ENCODE data around the gene CFAP74. TPM values are rescaled to one million over a fixed set of nuclear protein-coding genes. Genes with fewer than 3 reads are reported as not detected.
A peak's percentile ranks its signal among the peaks of the same experiment; 100 is the strongest.
"Not testable (repeated sequence)": the region's sequence is repeated elsewhere in the genome, so short reads cannot be mapped to it uniquely, and the experiment has no call there.

CFAP74 gene
- total RNA-seq, 1 experiment from 2014 or later: not detected

DNA sequence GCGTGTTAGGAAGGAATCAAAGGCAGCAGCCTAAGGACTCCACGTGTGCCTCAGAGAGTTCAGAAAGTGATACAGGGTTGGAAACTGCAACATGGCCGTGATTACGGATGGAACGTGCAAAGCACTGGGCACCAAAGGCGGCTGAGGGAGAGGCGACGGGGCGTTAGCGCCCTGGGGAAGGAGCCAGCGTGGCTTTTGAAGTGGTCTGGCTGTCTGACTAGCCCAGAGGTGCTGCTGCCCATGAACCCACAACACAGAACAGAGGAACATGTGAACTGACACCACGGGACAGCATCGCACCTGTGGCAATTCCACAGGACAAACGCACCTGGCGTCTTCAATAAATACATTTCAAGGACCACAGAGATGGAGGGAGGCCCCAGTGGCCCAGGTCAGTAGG, 66.5 kb downstream of the CFAP74 start:
- Histone ChIP-seq H3K36me3 (no peaks in the 10 kb centered on the region), H3K27me3 (peaks cover 7% of the 10 kb centered on the region; the same call in 1 of the 2 replicates), H3K27ac (no peak overlapping the region), H3K4me1 (peaks cover 3% of the 10 kb centered on the region), H3K9me3 (replicated peaks) (no peaks in the 10 kb centered on the region), H3K4me3 (no peak overlapping the region)
- DNase-seq: no peak

DNA sequence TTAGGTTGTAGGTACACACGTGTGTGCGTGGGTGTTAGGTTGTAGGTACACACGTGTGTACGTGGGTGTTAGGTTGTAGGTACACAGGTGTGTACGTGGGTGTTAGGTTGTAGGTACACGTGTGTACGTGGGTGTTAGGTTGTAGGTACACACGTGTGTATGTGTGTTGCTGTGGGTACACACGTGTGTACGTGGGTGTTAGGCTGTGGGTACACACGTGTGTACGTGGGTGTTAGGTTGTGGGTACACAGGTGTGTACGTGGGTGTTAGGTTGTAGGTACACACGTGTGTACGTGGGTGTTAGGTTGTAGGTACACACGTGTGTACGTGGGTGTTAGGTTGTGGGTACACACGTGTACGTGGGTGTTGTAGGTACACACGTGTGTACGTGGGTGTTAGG, 68.7 kb downstream of the CFAP74 start:
- DNase-seq; H3K4me1 ChIP-seq; H3K27me3 ChIP-seq; H3K4me3 ChIP-seq; H3K9me3 ChIP-seq (replicated peaks); H3K36me3 ChIP-seq; H3K27ac ChIP-seq: not testable (repeated sequence)

DNA sequence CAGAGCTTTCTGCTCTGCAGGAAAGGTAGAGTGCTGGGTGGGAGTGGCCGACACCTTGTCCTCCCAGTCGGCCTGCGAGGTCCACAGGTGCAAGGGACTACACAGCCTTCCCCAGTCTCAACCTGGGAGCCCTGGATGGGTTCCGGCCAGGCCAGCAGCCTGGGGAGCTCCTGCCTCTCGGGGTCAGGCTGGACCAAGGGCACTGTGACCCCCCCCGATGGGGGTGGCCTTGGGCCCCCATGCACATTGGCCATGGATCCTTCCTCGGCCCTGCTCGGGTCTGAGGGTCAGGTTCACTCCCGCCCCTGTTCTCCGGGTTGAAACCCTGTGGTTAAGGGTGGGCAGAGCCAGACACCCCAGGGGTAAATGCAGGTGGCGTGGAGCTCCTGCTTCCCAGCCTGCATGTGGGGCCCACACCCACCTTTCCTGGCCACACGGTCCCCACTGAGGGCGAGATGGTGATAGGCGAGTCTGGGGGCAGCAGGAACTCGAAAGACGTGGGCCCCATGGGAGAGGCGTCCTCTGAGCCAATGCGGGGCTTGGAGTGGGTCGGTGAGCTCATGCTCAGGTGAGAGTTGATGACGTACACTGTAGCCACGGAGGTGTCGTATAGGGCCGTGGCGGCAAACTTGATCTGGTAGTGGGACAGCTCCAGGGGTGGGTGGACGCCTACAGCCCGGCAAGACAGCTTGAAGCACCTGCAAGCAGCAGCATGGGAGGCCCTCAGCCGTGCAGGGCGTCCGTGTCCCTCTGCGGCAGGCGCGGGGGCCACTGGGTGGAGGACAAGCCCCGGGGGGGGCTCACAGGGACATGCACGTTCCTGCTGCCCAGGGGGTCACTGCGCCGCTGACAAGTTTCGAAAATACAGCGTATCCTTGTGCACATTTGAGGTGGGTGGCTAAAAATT, 73.7 kb downstream of the CFAP74 start:
- Histone ChIP-seq H3K4me3 (no peak overlapping the region), H3K27ac (no peak overlapping the region), H3K4me1 (no peaks in the 10 kb centered on the region), H3K9me3 (replicated peaks) (no peaks in the 10 kb centered on the region), H3K36me3 (no peaks in the 10 kb centered on the region), H3K27me3 (no peaks in the 10 kb centered on the region)
- DNase-seq: peak in 1 of 2 experiments; percentile 3

DNA sequence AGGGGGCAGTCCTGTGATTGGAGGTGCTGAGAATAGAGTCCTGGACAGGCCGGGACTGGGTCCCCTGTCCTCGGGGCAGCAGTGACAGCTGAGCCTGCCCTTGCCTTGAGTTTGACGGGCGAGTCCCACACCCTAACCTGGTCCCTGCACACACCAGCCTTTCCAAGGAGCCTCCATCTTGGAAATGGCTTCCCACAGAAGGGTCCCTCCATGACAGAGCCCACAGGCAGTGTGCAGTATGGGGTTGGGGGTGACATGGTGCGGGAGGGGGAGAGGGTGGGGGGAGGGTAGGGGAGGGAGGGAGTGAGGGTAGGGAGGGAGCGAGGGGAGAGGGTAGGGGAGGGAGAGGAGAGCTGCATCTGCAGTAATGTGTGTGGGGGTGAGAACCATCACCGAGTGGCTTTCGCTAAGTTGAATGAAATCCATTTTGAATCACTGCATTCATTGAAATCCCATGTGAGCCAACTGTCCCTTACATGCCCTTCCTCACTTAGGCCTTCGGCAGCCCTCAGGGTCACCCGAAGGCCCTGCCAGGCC, 74.4 kb downstream of the CFAP74 start:
- Histone ChIP-seq H3K4me1 (no peaks in the 10 kb centered on the region), H3K27ac (no peak overlapping the region), H3K9me3 (replicated peaks) (no peaks in the 10 kb centered on the region), H3K36me3 (no peaks in the 10 kb centered on the region), H3K4me3 (no peak overlapping the region), H3K27me3 (peaks cover 5% of the 10 kb centered on the region; the same call in 1 of the 2 replicates)
- DNase-seq: no peak

DNA sequence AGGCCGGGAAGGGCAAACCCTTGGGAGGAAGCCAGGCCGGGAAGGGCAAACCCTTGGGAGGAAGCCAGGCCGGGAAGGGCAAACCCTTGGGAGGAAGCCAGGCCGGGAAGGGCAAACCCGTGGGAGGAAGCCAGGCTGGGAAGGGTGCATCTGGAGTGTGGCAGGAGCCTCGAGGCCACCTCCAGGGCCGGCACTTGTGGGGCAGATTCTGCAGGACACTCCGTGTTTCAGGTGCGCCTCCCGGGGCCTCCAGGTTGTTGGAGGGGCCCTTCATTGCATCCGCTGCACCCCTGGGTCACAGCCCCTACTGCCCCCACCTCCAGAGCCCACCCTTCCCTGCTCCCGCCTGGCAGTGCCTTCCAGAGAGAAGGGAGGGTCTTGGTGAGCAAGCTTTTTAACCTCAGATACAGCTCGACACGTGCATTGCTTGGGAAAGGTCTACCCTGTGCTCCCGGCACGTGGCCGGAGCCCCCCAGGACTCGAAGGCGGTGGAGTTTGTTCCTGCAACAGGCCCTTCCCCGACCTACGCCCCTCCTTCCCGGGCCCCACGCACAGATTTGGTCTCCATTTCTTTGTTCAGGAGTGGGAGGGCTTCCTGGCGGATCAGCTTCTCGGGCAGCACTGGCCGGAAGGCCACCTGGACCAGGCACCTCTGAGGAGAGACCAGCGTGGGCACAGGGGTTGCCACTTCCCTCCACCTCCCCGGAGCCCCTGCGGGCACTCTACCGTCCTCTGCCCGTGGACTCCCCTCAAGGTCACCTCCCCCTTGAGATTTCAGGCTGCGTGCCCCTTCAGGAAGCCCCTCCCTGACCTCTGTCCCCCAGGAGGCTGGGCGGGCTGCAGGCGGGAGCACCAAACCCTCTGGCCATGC, 75.1 kb downstream of the CFAP74 start:
- Histone ChIP-seq H3K36me3 (no peaks in the 10 kb centered on the region), H3K4me3 (no peak overlapping the region), H3K9me3 (replicated peaks) (no peaks in the 10 kb centered on the region), H3K27ac (no peak overlapping the region), H3K27me3 (peaks cover 6% of the 10 kb centered on the region; the same call in 1 of the 2 replicates), H3K4me1 (no peaks in the 10 kb centered on the region)
- DNase-seq: peak in 1 of 2 experiments; percentile 3

DNA sequence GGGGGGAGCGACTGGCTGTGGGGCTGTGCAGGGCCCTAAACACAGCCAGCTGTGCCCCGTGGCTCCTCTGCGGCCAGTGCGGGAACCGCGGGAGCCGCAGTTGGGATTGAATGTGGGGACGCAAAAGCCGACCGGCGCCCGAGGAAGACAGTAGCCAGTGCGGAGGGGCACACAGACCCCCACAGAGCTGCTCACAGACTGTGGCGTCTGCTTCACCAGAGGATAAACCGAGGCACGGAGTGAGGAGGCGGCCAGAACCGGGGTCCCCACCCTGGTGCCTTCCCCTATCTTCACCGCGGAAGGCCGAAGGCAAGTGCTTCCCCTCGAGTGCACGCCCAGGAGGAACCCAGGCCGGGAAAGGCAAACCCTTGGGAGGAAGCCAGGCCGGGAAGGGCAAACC, 75.8 kb downstream of the CFAP74 start:
- no peaks in the 10 kb centered on the region for H3K9me3 ChIP-seq (replicated peaks)
- H3K27me3 ChIP-seq: peaks cover 13% of the 10 kb centered on the region
- no peaks in the 10 kb centered on the region for H3K36me3 ChIP-seq
- H3K4me1 ChIP-seq: no peaks in the 10 kb centered on the region
- no peak overlapping the region for H3K27ac ChIP-seq
- H3K4me3 ChIP-seq: no peak overlapping the region
- no peak for DNase-seq

DNA sequence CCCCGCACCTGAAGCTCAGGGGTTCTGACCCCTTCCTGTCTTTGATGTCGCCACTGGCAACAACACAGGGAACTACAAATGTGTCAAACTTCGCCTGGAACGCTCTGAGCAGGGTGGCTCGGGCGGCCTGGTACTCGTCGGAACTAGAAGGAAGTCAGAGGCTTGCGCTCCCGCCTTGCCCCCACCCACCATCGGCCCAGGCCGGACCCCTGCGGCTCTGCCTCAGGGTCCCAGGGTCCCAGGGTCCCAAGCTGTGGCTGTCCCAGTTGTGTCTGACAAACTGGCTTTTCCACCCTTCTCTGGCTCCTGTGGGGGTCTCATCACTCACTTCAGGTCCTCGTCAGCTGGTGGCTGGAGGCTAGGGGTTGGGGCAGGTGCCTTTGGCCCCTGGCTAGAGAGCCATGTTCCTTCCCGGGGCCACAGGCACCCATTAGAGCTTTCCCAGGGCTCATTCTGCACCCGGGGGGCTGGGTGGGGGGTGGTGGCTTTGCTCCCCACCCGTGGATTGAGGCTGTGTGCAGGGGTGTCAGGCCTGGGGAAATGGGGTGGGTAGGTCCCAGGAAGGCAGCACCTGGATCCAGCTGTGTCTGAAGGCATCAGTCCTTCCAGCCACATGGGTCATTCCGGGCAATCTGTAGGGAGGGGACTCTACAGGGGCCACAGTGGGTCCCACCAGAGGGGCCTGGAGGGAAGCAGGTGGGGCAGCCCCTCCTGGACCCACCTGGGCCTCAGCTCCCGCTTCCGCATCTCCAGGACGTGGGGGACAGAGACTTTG, 76.5 kb downstream of the CFAP74 start:
- H3K27ac ChIP-seq: no peak overlapping the region
- no peaks in the 10 kb centered on the region for H3K4me1 ChIP-seq
- no peak overlapping the region for H3K4me3 ChIP-seq
- DNase-seq: peak in 1 of 2 experiments; percentile 4
- H3K9me3 ChIP-seq (replicated peaks): no peaks in the 10 kb centered on the region
- no peaks in the 10 kb centered on the region for H3K36me3 ChIP-seq
- H3K27me3 ChIP-seq: peaks cover 17% of the 10 kb centered on the region

DNA sequence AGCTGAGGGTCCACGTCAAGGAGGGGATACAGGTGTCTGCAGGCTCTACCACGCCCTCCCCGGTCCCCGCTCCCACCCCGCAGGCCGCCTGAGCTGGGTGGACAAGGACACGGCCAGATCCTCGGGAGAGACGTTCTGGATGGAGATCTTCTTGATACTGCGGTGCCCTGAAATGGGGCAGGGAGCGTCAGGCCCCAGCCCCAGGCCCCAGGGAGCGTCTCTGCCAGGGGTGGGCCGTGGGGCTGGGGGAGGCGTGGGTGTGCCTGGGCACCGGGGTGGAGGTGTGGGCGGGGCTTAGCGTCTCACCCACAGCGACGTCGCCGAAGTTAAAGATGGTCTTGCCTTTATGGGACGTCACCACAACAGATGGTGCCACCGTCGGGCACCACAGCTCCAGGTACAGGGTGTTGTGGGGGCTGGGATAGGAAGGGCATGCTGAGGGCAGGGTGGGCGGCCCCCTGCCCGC, 77.2 kb downstream of the CFAP74 start:
- peak in 1 of 2 experiments; percentile 5 for DNase-seq
- Histone ChIP-seq H3K27me3 (peaks cover 17% of the 10 kb centered on the region), H3K36me3 (no peaks in the 10 kb centered on the region), H3K4me1 (no peaks in the 10 kb centered on the region), H3K27ac (no peak overlapping the region), H3K9me3 (replicated peaks) (no peaks in the 10 kb centered on the region), H3K4me3 (no peak overlapping the region)

DNA sequence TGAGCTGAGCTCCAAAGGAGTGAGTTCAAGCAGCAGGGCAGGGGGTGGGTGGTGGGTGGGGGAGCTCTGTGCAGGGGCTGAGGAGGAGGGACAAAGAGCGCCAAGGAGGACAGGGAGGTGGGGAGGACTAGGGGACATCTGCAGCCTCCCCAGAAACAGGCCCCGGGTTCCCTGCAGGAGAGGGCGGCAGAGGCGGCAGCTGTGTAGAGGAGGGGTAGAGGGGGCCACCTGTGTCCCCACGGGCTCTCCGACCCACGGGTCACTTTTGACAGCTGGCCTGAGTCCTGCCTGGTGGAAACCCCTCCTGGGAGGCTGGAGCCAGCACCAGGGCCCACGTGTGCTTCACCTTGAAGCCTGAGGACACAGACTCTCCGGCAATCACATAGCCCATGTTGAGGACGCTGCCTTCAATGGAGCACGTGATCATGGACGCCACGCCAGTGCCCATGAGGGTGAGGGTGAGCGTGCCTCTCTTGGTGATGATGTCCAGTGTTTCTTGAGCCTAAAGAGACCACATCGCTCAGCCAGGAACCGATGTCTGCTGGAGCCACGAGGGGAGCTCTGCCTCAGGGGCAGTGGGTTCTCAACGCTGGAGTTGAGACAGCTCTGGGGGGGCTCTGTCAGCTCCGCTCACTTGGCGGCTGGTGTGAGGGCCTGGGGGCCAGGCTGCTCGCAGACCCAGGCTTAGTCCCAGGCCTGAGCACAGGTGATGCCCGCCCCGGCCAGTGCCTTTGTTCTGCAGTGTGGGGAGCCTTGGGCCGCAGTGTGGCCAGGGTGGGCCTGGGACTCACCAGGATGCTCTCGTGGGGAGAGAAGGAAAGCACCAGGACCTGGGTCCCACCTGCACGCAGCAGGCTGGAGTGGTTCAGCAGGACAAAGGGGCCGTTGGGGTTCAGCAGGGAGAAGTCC, 77.9 kb downstream of the CFAP74 start:
- Histone ChIP-seq H3K27ac (no peak overlapping the region), H3K9me3 (replicated peaks) (no peaks in the 10 kb centered on the region), H3K4me1 (no peaks in the 10 kb centered on the region), H3K27me3 (peaks cover 17% of the 10 kb centered on the region), H3K36me3 (no peaks in the 10 kb centered on the region), H3K4me3 (no peak overlapping the region)
- DNase-seq: no peak

DNA sequence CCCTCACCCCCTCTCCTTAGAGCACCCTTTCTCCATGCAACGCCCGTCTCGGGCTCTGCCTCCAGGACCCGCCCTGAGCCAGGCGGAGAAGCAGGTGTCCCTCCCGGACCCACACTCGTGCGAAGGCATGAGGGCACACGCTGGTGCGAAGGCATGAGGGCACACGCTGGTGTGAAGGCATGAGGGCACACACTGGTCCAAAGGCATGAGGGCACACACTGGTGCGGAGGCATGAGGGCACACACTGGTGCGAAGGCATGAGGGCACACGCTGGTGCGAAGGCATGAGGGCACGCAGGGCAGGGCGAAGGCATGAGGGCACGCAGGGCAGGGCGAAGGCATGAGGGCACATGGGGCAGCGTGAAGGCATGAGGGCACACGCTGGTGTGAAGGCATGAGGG, 78.7 kb downstream of the CFAP74 start:
- no peaks in the 10 kb centered on the region for H3K36me3 ChIP-seq
- DNase-seq: no peak

DNA sequence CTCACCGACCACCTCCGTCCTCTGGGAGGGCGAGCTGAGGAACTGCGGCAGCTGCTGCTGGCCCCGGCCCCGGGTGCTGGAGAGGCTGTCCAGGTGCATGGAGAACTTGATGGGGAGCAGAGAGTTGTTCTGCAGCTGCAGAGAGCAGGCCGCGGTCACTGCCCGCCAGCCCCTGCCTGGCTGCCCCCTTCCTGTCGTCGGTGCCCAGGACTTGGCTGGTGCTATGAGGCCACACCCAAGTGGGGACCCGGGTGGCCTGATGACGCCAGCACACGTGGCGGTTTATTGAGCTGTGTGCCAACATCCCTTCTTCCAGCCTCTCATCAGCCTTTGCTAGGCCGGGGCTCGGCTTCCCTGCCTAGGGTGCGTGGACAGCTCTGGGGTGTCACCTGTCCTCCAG, 79.2 kb downstream of the CFAP74 start:
- H3K9me3 ChIP-seq (replicated peaks): no peaks in the 10 kb centered on the region
- H3K27ac ChIP-seq: no peak overlapping the region
- peak in 1 of 2 experiments; percentile 49 for DNase-seq
- H3K4me3 ChIP-seq: no peak overlapping the region
- no peaks in the 10 kb centered on the region for H3K4me1 ChIP-seq
- H3K36me3 ChIP-seq: no peaks in the 10 kb centered on the region
- peaks cover 17% of the 10 kb centered on the region for H3K27me3 ChIP-seq

More for the DNA sequence above, 78.7 kb downstream of the CFAP74 start:
- H3K4me1 ChIP-seq: no peaks in the 10 kb centered on the region
- no peaks in the 10 kb centered on the region for H3K9me3 ChIP-seq (replicated peaks)
- H3K27ac ChIP-seq: no peak overlapping the region
- no peak overlapping the region for H3K4me3 ChIP-seq
- H3K27me3 ChIP-seq: peaks cover 17% of the 10 kb centered on the region

DNA sequence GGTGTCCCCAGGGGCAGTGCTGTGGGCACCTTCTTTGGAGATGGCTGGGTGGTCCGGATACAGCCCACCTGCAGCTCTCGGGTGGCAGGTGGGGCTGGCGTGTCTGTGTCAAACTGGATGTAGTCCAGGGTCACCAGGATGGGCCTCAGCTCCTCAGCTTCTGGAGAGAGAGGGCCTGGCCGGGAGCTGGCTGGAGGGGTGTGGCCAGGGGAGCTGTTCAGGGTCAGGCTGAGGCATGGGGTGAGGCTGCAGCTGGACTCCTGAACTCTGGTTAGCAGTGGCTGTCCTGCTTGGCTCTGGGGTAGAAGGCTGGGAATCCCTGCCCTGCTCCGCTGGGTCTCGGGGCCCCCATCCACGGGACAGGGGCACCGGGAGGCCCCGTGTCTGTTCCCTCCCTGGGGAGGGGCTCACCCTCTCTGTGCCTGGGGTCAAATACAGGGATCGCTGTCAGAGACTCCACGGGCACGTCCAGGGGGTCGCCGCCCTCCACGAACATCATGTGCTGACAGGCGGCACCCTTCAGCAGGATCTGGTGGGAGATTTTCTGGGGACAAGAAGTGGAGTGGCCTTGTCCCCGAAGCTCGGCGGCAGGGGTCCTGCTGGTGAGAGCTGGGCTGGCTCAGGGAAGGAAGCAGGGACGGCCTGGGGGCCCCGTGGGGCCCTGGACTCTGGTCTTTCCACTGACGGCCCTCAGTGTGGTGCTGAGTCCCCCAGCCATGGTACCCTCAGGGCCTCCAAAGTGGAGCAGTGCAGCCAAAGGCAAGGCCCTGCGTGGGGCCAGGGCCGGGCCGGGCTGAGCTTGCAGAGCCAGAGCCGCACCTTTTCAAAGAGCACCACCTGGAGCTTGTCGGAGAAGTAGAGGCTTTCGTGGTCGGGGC, 80.4 kb downstream of the CFAP74 start:
- DNase-seq: no peak
- no peaks in the 10 kb centered on the region for H3K9me3 ChIP-seq (replicated peaks)
- no peaks in the 10 kb centered on the region for H3K36me3 ChIP-seq
- no peak overlapping the region for H3K27ac ChIP-seq
- H3K4me3 ChIP-seq: no peak overlapping the region
- H3K4me1 ChIP-seq: no peaks in the 10 kb centered on the region
- peaks cover 17% of the 10 kb centered on the region for H3K27me3 ChIP-seq

DNA sequence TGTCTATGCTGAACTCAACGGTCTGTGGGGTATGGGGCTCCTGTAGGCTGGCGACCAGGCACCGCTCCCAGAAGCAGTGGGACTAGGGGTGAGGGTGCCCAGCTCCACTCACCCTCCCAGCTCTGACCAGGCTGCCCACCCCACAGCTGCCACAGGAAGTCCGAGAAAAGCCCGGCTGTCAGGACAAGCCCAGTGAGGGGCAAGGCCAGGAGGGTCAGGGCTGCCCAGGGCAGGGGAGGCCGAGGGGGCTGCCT, 81.0 kb downstream of the CFAP74 start:
- Histone ChIP-seq H3K36me3 (no peaks in the 10 kb centered on the region), H3K27ac (no peak overlapping the region), H3K4me1 (no peaks in the 10 kb centered on the region), H3K27me3 (peaks cover 17% of the 10 kb centered on the region), H3K4me3 (no peak overlapping the region), H3K9me3 (replicated peaks) (no peaks in the 10 kb centered on the region)
- no peak for DNase-seq
